Measurements from ENCODE around the gene MAPK8.
A peak's percentile ranks its signal among the peaks of the same experiment; 100 is the strongest.

MAPK8 gene

GRCh38 chr10:48459270-48460150 lies 153.0 kb downstream of the MAPK8 start:
- peaks cover 0 to 3% (median 0%) of the 10 kb centered on the region in 5 donors for H3K9me3 ChIP-seq (ENCODE audit: control insufficient read depth in 5 of 5, low read length in 5 of 5)
- H3K27ac ChIP-seq (ENCODE audit: low read depth, low read length) = no peak overlapping the region
- no peak overlapping the region for H3K9ac ChIP-seq (ENCODE audit: low read length in 5 of 5)
- H3K36me3 ChIP-seq (ENCODE audit: control insufficient read depth in 5 of 5, insufficient read depth in 5 of 5, low read length in 5 of 5) = no peaks in the 10 kb centered on the region
- H3K27me3 ChIP-seq (ENCODE audit: control insufficient read depth in 5 of 5, insufficient read depth in 4 of 5, low read length in 5 of 5) = no peaks in the 10 kb centered on the region
- peaks cover 0 to 16% (median 6%) of the 10 kb centered on the region in 5 donors for H3K4me1 ChIP-seq (ENCODE audit: control insufficient read depth in 5 of 5, insufficient read depth in 5 of 5, low read length in 5 of 5)
- H3K4me3 ChIP-seq (ENCODE audit: low read depth in 1 of 5, low read length in 5 of 5) = no peak overlapping the region

GRCh38 chr10:48460182-48460581 lies 153.7 kb downstream of the MAPK8 start:
- H3K4me1 ChIP-seq (ENCODE audit: control insufficient read depth in 5 of 5, insufficient read depth in 5 of 5, low read length in 5 of 5) = peaks cover 0 to 21% (median 11%) of the 10 kb centered on the region in 5 donors
- no peak overlapping the region for H3K4me3 ChIP-seq (ENCODE audit: low read depth in 1 of 5, low read length in 5 of 5)
- no peaks in the 10 kb centered on the region for H3K27me3 ChIP-seq (ENCODE audit: control insufficient read depth in 5 of 5, insufficient read depth in 4 of 5, low read length in 5 of 5)
- H3K36me3 ChIP-seq (ENCODE audit: control insufficient read depth in 5 of 5, insufficient read depth in 5 of 5, low read length in 5 of 5) = no peaks in the 10 kb centered on the region
- H3K9ac ChIP-seq (ENCODE audit: low read length in 5 of 5) = no peak overlapping the region
- peaks cover 0 to 3% (median 0%) of the 10 kb centered on the region in 5 donors for H3K9me3 ChIP-seq (ENCODE audit: control insufficient read depth in 5 of 5, low read length in 5 of 5)
- H3K27ac ChIP-seq (ENCODE audit: low read depth, low read length) = no peak overlapping the region

- Histone ChIP-seq H3K27me3 (ENCODE audit: control insufficient read depth in 5 of 5, insufficient read depth in 4 of 5, low read length in 5 of 5) (peaks cover 0 to 2% (median 2%) of the 10 kb centered on the region in 5 donors), H3K27ac (ENCODE audit: low read depth, low read length) (no peak overlapping the region), H3K36me3 (ENCODE audit: control insufficient read depth in 5 of 5, insufficient read depth in 5 of 5, low read length in 5 of 5) (no peaks in the 10 kb centered on the region), H3K4me3 (ENCODE audit: low read depth in 1 of 5, low read length in 5 of 5) (no peak overlapping the region), H3K9me3 (ENCODE audit: control insufficient read depth in 5 of 5, low read length in 5 of 5) (peaks cover 0 to 3% (median 0%) of the 10 kb centered on the region in 5 donors), H3K4me1 (ENCODE audit: control insufficient read depth in 5 of 5, insufficient read depth in 5 of 5, low read length in 5 of 5) (peaks cover 0 to 26% (median 17%) of the 10 kb centered on the region in 5 donors), H3K9ac (ENCODE audit: low read length in 5 of 5) (no peak overlapping the region)
These were observed 155.4 kb downstream of the MAPK8 start for GRCh38 chr10:48461623-48462481.

- no peak overlapping the region for H3K27ac ChIP-seq (ENCODE audit: low read depth, low read length)
These were observed 156.1 kb downstream of the MAPK8 start for GRCh38 chr10:48462482-48463020.

GRCh38 chr10:48463318-48464003 lies 157.0 kb downstream of the MAPK8 start:
- Histone ChIP-seq H3K9ac (ENCODE audit: low read length in 5 of 5) (no peak overlapping the region), H3K4me1 (ENCODE audit: control insufficient read depth in 5 of 5, insufficient read depth in 5 of 5, low read length in 5 of 5) (peaks cover 0 to 21% (median 17%) of the 10 kb centered on the region in 5 donors), H3K9me3 (ENCODE audit: control insufficient read depth in 5 of 5, low read length in 5 of 5) (peaks cover 0 to 3% (median 0%) of the 10 kb centered on the region in 5 donors), H3K27me3 (ENCODE audit: control insufficient read depth in 5 of 5, insufficient read depth in 4 of 5, low read length in 5 of 5) (peaks cover 0 to 6% (median 5%) of the 10 kb centered on the region in 5 donors), H3K36me3 (ENCODE audit: control insufficient read depth in 5 of 5, insufficient read depth in 5 of 5, low read length in 5 of 5) (no peaks in the 10 kb centered on the region), H3K27ac (ENCODE audit: low read depth, low read length) (no peak overlapping the region), H3K4me3 (ENCODE audit: low read depth in 1 of 5, low read length in 5 of 5) (no peak overlapping the region)

More at GRCh38 chr10:48462482-48463020, 156.1 kb downstream of the MAPK8 start:
- no peaks in the 10 kb centered on the region for H3K36me3 ChIP-seq (ENCODE audit: control insufficient read depth in 5 of 5, insufficient read depth in 5 of 5, low read length in 5 of 5)
- H3K4me1 ChIP-seq (ENCODE audit: control insufficient read depth in 5 of 5, insufficient read depth in 5 of 5, low read length in 5 of 5) = peaks cover 0 to 21% (median 17%) of the 10 kb centered on the region in 5 donors
- H3K4me3 ChIP-seq (ENCODE audit: low read depth in 1 of 5, low read length in 5 of 5) = no peak overlapping the region
- no peak overlapping the region for H3K9ac ChIP-seq (ENCODE audit: low read length in 5 of 5)
- peaks cover 0 to 3% (median 0%) of the 10 kb centered on the region in 5 donors for H3K9me3 ChIP-seq (ENCODE audit: control insufficient read depth in 5 of 5, low read length in 5 of 5)
- H3K27me3 ChIP-seq (ENCODE audit: control insufficient read depth in 5 of 5, insufficient read depth in 4 of 5, low read length in 5 of 5) = peaks cover 0 to 6% (median 5%) of the 10 kb centered on the region in 5 donors

GRCh38 chr10:48464121-48464870 lies 157.8 kb downstream of the MAPK8 start:
- no peak overlapping the region for H3K27ac ChIP-seq (ENCODE audit: low read depth, low read length)
- no peak overlapping the region for H3K4me3 ChIP-seq (ENCODE audit: low read depth in 1 of 5, low read length in 5 of 5)
- H3K4me1 ChIP-seq (ENCODE audit: control insufficient read depth in 5 of 5, insufficient read depth in 5 of 5, low read length in 5 of 5) = peaks cover 0 to 21% (median 17%) of the 10 kb centered on the region in 5 donors
- H3K9ac ChIP-seq (ENCODE audit: low read length in 5 of 5) = no peak overlapping the region
- H3K36me3 ChIP-seq (ENCODE audit: control insufficient read depth in 5 of 5, insufficient read depth in 5 of 5, low read length in 5 of 5) = no peaks in the 10 kb centered on the region
- H3K27me3 ChIP-seq (ENCODE audit: control insufficient read depth in 5 of 5, insufficient read depth in 4 of 5, low read length in 5 of 5) = peaks cover 0 to 6% (median 5%) of the 10 kb centered on the region in 5 donors
- H3K9me3 ChIP-seq (ENCODE audit: control insufficient read depth in 5 of 5, low read length in 5 of 5) = peaks cover 0 to 3% (median 0%) of the 10 kb centered on the region in 5 donors

- peaks cover 0 to 2% (median 0%) of the 10 kb centered on the region in 5 donors for H3K36me3 ChIP-seq (ENCODE audit: control insufficient read depth in 5 of 5, insufficient read depth in 5 of 5, low read length in 5 of 5)
- no peak overlapping the region for H3K9ac ChIP-seq (ENCODE audit: low read length in 5 of 5)
- H3K4me3 ChIP-seq (ENCODE audit: low read depth in 1 of 5, low read length in 5 of 5) = peak overlapping the region in 1 of 5 donors; percentile 19
- H3K4me1 ChIP-seq (ENCODE audit: control insufficient read depth in 5 of 5, insufficient read depth in 5 of 5, low read length in 5 of 5) = peaks cover 0 to 21% (median 17%) of the 10 kb centered on the region in 5 donors
- no peak overlapping the region for H3K27ac ChIP-seq (ENCODE audit: low read depth, low read length)
- H3K9me3 ChIP-seq (ENCODE audit: control insufficient read depth in 5 of 5, low read length in 5 of 5) = peaks cover 0 to 3% (median 0%) of the 10 kb centered on the region in 5 donors
- peaks cover 0 to 6% (median 5%) of the 10 kb centered on the region in 5 donors for H3K27me3 ChIP-seq (ENCODE audit: control insufficient read depth in 5 of 5, insufficient read depth in 4 of 5, low read length in 5 of 5)
These were observed 158.6 kb downstream of the MAPK8 start for GRCh38 chr10:48464871-48465736.

GRCh38 chr10:48465860-48466521 lies 159.5 kb downstream of the MAPK8 start:
- peaks cover 0 to 21% (median 17%) of the 10 kb centered on the region in 5 donors for H3K4me1 ChIP-seq (ENCODE audit: control insufficient read depth in 5 of 5, insufficient read depth in 5 of 5, low read length in 5 of 5)
- H3K9me3 ChIP-seq (ENCODE audit: control insufficient read depth in 5 of 5, low read length in 5 of 5) = peaks cover 0 to 3% (median 0%) of the 10 kb centered on the region in 5 donors
- peak overlapping the region in 2 of 5 donors; percentile 19 to 40 for H3K4me3 ChIP-seq (ENCODE audit: low read depth in 1 of 5, low read length in 5 of 5)
- no peak overlapping the region for H3K27ac ChIP-seq (ENCODE audit: low read depth, low read length)
- no peak overlapping the region for H3K9ac ChIP-seq (ENCODE audit: low read length in 5 of 5)
- H3K27me3 ChIP-seq (ENCODE audit: control insufficient read depth in 5 of 5, insufficient read depth in 4 of 5, low read length in 5 of 5) = peaks cover 0 to 11% (median 5%) of the 10 kb centered on the region in 5 donors
- H3K36me3 ChIP-seq (ENCODE audit: control insufficient read depth in 5 of 5, insufficient read depth in 5 of 5, low read length in 5 of 5) = peaks cover 0 to 2% (median 0%) of the 10 kb centered on the region in 5 donors
